ENCODE measurements around the gene FAM193A. TPM values are rescaled to one million over a fixed set of nuclear protein-coding genes. Genes with fewer than 3 reads are reported as not detected.

Gene FAM193A
- total and polyA plus RNA-seq, 2 experiments from 2014 or later = 12.0 to 22.9 TPM

DNA sequence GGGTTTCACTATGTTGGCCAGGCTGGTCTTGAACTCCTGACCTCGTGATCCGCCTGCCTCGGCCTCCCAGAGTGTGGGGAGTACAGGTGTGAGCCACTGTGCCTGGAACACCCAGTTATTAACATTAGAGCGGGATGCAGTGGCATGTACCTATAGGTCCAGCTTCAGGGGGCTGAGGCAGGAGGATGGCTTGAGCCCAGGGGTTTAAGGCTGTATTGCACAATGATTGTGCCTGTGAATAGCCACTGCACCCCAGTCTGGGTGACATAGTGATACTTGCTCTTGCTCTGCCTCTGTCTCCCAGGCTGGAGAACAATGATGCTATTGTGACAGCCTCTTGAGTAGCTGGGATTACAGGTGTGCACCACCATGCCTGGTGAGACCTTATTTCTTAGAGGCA, 39.8 kb downstream of the FAM193A start (continued):
- TF ChIP-seq, protein P1, sequence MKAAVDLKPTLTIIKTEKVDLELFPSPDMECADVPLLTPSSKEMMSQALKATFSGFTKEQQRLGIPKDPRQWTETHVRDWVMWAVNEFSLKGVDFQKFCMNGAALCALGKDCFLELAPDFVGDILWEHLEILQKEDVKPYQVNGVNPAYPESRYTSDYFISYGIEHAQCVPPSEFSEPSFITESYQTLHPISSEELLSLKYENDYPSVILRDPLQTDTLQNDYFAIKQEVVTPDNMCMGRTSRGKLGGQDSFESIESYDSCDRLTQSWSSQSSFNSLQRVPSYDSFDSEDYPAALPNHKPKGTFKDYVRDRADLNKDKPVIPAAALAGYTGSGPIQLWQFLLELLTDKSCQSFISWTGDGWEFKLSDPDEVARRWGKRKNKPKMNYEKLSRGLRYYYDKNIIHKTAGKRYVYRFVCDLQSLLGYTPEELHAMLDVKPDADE (IDR thresholded peaks at IDR 0.05) = no peak
- no peak for TF ChIP-seq POLR2AphosphoS5 (IDR thresholded peaks at IDR 0.05; ENCODE audit: low read depth)
- TF ChIP-seq EZH2phosphoT487 (IDR thresholded peaks at IDR 0.05; ENCODE audit: unreplicated experiment) = no peak
- TF ChIP-seq, protein P2, sequence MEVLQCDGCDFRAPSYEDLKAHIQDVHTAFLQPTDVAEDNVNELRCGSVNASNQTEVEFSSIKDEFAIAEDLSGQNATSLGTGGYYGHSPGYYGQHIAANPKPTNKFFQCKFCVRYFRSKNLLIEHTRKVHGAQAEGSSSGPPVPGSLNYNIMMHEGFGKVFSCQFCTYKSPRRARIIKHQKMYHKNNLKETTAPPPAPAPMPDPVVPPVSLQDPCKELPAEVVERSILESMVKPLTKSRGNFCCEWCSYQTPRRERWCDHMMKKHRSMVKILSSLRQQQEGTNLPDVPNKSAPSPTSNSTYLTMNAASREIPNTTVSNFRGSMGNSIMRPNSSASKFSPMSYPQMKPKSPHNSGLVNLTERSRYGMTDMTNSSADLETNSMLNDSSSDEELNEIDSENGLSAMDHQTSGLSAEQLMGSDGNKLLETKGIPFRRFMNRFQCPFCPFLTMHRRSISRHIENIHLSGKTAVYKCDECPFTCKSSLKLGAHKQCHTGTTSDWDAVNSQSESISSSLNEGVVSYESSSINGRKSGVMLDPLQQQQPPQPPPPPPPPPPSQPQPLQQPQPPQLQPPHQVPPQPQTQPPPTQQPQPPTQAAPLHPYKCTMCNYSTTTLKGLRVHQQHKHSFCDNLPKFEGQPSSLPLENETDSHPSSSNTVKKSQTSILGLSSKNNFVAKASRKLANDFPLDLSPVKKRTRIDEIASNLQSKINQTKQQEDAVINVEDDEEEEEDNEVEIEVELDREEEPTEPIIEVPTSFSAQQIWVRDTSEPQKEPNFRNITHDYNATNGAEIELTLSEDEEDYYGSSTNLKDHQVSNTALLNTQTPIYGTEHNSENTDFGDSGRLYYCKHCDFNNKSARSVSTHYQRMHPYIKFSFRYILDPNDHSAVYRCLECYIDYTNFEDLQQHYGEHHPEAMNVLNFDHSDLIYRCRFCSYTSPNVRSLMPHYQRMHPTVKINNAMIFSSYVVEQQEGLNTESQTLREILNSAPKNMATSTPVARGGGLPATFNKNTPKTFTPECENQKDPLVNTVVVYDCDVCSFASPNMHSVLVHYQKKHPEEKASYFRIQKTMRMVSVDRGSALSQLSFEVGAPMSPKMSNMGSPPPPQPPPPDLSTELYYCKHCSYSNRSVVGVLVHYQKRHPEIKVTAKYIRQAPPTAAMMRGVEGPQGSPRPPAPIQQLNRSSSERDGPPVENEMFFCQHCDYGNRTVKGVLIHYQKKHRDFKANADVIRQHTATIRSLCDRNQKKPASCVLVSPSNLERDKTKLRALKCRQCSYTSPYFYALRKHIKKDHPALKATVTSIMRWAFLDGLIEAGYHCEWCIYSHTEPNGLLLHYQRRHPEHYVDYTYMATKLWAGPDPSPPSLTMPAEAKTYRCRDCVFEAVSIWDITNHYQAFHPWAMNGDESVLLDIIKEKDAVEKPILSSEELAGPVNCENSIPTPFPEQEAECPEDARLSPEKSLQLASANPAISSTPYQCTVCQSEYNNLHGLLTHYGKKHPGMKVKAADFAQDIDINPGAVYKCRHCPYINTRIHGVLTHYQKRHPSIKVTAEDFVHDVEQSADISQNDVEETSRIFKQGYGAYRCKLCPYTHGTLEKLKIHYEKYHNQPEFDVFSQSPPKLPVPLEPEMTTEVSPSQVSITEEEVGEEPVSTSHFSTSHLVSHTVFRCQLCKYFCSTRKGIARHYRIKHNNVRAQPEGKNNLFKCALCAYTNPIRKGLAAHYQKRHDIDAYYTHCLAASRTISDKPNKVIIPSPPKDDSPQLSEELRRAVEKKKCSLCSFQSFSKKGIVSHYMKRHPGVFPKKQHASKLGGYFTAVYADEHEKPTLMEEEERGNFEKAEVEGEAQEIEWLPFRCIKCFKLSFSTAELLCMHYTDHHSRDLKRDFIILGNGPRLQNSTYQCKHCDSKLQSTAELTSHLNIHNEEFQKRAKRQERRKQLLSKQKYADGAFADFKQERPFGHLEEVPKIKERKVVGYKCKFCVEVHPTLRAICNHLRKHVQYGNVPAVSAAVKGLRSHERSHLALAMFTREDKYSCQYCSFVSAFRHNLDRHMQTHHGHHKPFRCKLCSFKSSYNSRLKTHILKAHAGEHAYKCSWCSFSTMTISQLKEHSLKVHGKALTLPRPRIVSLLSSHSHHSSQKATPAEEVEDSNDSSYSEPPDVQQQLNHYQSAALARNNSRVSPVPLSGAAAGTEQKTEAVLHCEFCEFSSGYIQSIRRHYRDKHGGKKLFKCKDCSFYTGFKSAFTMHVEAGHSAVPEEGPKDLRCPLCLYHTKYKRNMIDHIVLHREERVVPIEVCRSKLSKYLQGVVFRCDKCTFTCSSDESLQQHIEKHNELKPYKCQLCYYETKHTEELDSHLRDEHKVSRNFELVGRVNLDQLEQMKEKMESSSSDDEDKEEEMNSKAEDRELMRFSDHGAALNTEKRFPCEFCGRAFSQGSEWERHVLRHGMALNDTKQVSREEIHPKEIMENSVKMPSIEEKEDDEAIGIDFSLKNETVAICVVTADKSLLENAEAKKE (CRISPR knock-in tag; IDR thresholded peaks at IDR 0.05) = no peak

DNA sequence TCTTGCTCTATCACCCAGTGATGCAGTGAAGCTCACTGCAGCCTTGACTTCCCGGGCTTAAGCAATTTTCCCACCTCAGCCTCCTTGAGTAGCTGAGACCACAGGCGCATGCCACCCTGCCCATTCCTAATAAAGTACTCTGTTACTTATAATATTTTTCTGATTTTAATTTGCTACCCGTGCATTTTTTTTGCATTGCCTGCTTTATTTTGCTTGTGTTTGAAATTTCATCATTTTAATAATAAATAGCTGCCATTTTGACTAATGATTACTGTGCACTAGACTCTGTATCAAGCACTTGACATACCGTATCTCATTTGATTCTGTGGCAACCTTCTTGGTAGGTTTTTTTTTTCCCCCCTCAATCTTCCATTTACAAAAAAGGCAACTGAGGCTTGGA, 41.7 kb downstream of the FAM193A start:
- H3K27ac Mint-ChIP-seq = no peak overlapping the region
- peaks cover 13% of the 10 kb centered on the region for H3K4me1 ChIP-seq (ENCODE audit: insufficient read depth)
- no peaks in the 10 kb centered on the region for H3K9me2 ChIP-seq (ENCODE audit: insufficient read depth)
- H3K4me3 Mint-ChIP-seq = no peak overlapping the region
- no peak overlapping the region for H3K4me3 ChIP-seq
- no peaks in the 10 kb centered on the region for H3K27me3 ChIP-seq (ENCODE audit: insufficient read depth)
- peaks cover 100% of the 10 kb centered on the region for H3K79me2 ChIP-seq (replicated peaks; ENCODE audit: insufficient read depth)
- peaks cover 18% of the 10 kb centered on the region for H3K4me1 Mint-ChIP-seq
- H3K9me3 Mint-ChIP-seq = peaks cover 16% of the 10 kb centered on the region; the same call in 2 of the 3 replicates
- DNase-seq (ENCODE audit: low spot score) (no peak), ATAC-seq (no peak)
- no peaks in the 10 kb centered on the region for H3K36me3 ChIP-seq (ENCODE audit: insufficient read depth)
- H3K4me2 ChIP-seq = no peak overlapping the region
- peaks cover 17% of the 10 kb centered on the region for H3K36me3 Mint-ChIP-seq (ENCODE audit: low read depth)
- no peak overlapping the region for H3K27ac ChIP-seq (ENCODE audit: low read depth)
- peaks cover 7% of the 10 kb centered on the region for H3K27me3 Mint-ChIP-seq (ENCODE audit: insufficient read depth, low read depth, poor library complexity)
- no peaks in the 10 kb centered on the region; the same call in 1 of the 2 replicates for H3F3A ChIP-seq (replicated peaks; ENCODE audit: low read depth)
- H4K20me1 ChIP-seq (replicated peaks; ENCODE audit: insufficient read depth) = peaks cover 53% of the 10 kb centered on the region
- H2AFZ ChIP-seq = no peak overlapping the region
- no peak for TF ChIP-seq EZH2 (IDR thresholded peaks at IDR 0.05; ENCODE audit: low read depth, unreplicated experiment)
- TF ChIP-seq CREB1 (CRISPR knock-in tag; IDR thresholded peaks at IDR 0.05; ENCODE audit: low read depth) = no peak
- TF ChIP-seq EZH2phosphoT487 (IDR thresholded peaks at IDR 0.05; ENCODE audit: unreplicated experiment) = no peak
- TF ChIP-seq POLR2AphosphoS5 (IDR thresholded peaks at IDR 0.05; ENCODE audit: low read depth) = no peak
- TF ChIP-seq ZNF114 (CRISPR knock-in tag; IDR thresholded peaks at IDR 0.05) = no peak
- TF ChIP-seq, protein P1 (IDR thresholded peaks at IDR 0.05) = no peak
- TF ChIP-seq, protein P3, sequence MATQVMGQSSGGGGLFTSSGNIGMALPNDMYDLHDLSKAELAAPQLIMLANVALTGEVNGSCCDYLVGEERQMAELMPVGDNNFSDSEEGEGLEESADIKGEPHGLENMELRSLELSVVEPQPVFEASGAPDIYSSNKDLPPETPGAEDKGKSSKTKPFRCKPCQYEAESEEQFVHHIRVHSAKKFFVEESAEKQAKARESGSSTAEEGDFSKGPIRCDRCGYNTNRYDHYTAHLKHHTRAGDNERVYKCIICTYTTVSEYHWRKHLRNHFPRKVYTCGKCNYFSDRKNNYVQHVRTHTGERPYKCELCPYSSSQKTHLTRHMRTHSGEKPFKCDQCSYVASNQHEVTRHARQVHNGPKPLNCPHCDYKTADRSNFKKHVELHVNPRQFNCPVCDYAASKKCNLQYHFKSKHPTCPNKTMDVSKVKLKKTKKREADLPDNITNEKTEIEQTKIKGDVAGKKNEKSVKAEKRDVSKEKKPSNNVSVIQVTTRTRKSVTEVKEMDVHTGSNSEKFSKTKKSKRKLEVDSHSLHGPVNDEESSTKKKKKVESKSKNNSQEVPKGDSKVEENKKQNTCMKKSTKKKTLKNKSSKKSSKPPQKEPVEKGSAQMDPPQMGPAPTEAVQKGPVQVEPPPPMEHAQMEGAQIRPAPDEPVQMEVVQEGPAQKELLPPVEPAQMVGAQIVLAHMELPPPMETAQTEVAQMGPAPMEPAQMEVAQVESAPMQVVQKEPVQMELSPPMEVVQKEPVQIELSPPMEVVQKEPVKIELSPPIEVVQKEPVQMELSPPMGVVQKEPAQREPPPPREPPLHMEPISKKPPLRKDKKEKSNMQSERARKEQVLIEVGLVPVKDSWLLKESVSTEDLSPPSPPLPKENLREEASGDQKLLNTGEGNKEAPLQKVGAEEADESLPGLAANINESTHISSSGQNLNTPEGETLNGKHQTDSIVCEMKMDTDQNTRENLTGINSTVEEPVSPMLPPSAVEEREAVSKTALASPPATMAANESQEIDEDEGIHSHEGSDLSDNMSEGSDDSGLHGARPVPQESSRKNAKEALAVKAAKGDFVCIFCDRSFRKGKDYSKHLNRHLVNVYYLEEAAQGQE (IDR thresholded peaks at IDR 0.05; ENCODE audit: unreplicated experiment) = no peak
- no peak for TF ChIP-seq STAT1 (IDR thresholded peaks at IDR 0.05; ENCODE audit: unreplicated experiment)
